GM13976 (cell line): ENCODE data around the gene TMEM270.
"Not testable (repeated sequence)": the region's sequence is repeated elsewhere in the genome, so short reads cannot be mapped to it uniquely, and the experiment has no call there.

Experiments
- DNase-seq: peaks from one replicate; pipeline ENCODE4 v3.0.0; 2012; ENCODE audit warnings: low spot score
- CTCF ChIP-seq: IDR thresholded peaks from 2 replicates; pipeline ENCODE4 v1.5.1; 2012; ENCODE audit warnings: borderline replicate concordance, mild to moderate bottlenecking; ENCODE audit not compliant: insufficient read depth; ENCODE audit errors: extremely low read depth, missing control alignments, control extremely low read depth
- in situ Hi-C: fragments of 300-500 bp; cut with MboI; formaldehyde crosslinking; loops from one replicate; pipeline ENCODE4 v1.12.0; 2022; ENCODE audit warnings: low sequenced_read_pairs, mixed read lengths, inconsistent platforms; ENCODE audit not compliant: unreplicated experiment

TMEM270 gene

GRCh38 chr7:73844848-73845460, 16.0 kb upstream of the TMEM270 start:
- in situ Hi-C loops, result no loop called here
- DNase-seq, result no peak
- no peak for TF ChIP-seq CTCF

DNA sequence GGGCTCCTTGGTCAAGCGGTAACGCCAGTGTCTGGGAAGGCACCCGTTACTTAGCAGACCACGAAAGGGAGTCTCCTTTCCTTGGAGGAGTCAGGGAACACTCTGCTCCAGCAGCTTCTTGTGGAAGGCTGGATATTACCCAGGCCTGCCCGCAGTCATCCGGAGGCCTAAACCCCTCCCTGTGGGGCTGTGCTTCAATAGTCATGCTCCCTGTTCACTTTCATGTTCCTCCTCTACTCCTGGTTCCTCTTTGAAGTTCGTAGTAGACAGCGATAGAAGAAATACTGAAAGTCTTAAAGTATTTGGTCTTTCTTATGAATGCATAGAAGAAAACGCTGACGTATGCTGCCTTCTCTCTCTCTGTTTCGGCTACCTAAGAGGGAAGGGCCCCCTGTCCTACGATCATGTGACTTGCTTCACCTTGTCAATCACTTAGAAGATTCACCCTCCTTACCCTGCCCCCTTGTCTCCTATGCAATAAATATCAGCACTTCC, 15.2 kb upstream of the TMEM270 start:
- DNase-seq, in situ Hi-C loops: not testable (repeated sequence)

GRCh38 chr7:73847941-73848723, 12.8 kb upstream of the TMEM270 start:
- in situ Hi-C loops, result no loop called here
- no peak for TF ChIP-seq CTCF
- no peak for DNase-seq

DNA sequence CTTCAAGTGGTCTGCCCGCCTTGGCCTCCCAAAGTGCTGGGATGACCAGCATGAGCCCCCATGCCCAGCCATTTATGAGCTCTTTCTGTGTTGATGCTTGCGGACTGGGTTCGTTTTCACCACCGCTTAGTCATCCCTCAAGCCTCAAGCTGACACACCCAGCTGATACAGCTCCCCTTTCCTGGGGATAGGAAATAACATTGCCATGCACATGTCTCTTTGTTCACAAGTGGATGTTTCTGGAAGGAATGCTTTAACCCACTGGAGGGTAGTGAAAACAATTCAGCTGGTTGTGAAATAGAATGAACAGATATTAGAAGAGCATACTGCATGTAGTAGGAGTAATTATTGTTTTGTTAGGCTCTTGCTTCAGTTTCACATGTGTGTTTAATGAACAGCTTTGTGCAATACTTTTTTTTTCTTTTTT, 10.2 kb upstream of the TMEM270 start:
- TF ChIP-seq CTCF, result no peak
- DNase-seq, result no peak
- in situ Hi-C loops, result no loop called here

DNA sequence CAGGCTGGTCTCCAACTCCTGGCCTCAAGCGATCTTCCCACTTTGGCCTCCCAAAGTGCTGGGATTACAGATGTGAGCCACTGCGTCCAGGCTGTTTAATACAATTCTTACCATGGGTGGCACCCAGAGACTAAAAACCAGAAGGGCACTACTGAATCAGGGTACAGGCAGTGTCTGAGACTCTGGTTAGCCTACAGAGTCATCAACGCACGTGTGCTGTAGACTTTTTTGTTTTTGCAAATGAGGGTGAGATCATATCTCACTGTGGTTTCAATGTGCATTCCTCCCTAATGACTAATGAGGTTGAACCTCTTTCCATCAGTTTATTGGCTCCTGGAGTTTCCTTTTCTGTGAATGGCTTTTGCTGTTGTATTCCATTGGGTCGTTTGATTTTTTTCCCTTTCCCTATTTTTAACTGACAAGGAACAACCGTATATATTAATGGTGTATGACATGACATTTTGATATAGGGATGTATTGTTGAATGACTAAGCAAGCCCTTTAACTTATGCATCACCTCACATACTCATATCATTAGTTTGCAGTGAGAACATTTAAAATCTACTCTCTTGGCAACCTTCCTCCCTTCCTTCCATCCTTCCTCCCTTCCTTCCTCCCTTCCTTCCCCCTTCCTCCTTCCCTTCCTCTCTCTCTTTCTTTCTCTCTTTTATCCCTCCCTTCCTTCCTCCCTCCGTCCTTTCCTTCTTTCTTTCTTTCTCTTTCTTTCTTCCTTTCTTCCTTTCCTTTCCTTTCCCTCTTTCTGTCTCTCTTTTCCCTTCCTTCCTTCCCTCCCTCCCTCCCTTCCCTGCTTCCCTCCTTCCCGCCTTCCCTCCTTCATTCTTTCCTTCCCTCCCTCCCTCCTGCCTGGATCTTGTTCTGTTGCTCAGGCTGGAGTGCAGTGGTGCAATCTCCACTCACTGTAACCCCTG, 9.3 kb upstream of the TMEM270 start:
- in situ Hi-C loops, result no loop called here
- peak; percentile 78 for DNase-seq
- TF ChIP-seq CTCF, result no peak

GRCh38 chr7:73852500-73852899, 8.5 kb upstream of the TMEM270 start:
- in situ Hi-C loops, result no loop called here
- no peak for TF ChIP-seq CTCF

More at GRCh38 chr7:73852500-73852899, 8.5 kb upstream of the TMEM270 start:
- DNase-seq, result no peak
